HG03521 (cell line): Measurements from ENCODE around the gene SLC52A1.
"Not testable (repeated sequence)": the region's sequence is repeated elsewhere in the genome, so short reads cannot be mapped to it uniquely, and the experiment has no call there.

Experiments used
- ATAC-seq: cut with Tn5 transposase; IDR thresholded peaks from one replicate; pipeline ENCODE4 v1.9.1; 2021; ENCODE audit warnings: mild to moderate bottlenecking, moderate library complexity; ENCODE audit not compliant: unreplicated experiment

The SLC52A1 gene

DNA sequence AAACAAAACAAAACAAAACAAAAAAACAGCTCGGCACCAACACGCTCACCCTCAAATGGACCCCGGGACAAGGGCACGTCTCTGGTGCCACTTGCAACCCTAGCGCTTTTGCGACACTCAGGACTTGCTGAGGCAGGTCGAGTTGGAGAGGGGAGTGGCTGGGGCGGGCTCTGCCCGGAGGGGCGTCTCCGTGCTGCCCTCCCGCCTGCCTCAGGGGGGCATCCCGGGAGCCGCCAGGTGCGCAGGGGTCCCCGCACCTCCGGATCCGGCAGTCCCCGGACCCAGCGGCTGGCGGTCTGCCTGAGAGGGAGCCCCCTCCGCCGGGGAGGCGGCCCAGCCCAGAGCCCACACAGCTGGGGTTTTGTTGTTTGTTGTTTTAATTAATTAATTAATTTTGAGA, at the start of gene SLC52A1:
Gene SLC52A1 (minus strand): TSS at position 112 of the 400 bp plus-strand sequence. CDS start 820 bp downstream, outside the sequence.
- ATAC-seq: no peak

DNA sequence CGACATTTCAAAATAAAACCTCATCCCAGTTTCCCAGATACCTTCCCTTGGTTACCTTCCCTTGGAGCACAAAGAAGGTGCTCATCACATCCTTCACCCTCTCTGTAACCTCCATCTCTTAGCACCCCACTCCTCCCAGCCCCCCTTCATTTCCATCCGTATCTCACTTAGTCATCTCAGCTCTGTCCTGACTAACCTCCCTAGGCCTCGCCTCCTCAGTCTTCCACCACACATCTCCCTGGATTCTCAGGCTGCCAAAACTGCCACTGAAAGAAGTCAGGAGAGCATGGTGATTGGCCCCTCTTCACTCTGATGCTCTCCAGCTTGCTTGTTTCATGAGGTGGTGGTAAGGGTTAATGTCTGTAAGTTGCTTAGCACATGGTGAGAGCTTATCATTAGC, 45.4 kb upstream of the SLC52A1 start:
- no peak for ATAC-seq

DNA sequence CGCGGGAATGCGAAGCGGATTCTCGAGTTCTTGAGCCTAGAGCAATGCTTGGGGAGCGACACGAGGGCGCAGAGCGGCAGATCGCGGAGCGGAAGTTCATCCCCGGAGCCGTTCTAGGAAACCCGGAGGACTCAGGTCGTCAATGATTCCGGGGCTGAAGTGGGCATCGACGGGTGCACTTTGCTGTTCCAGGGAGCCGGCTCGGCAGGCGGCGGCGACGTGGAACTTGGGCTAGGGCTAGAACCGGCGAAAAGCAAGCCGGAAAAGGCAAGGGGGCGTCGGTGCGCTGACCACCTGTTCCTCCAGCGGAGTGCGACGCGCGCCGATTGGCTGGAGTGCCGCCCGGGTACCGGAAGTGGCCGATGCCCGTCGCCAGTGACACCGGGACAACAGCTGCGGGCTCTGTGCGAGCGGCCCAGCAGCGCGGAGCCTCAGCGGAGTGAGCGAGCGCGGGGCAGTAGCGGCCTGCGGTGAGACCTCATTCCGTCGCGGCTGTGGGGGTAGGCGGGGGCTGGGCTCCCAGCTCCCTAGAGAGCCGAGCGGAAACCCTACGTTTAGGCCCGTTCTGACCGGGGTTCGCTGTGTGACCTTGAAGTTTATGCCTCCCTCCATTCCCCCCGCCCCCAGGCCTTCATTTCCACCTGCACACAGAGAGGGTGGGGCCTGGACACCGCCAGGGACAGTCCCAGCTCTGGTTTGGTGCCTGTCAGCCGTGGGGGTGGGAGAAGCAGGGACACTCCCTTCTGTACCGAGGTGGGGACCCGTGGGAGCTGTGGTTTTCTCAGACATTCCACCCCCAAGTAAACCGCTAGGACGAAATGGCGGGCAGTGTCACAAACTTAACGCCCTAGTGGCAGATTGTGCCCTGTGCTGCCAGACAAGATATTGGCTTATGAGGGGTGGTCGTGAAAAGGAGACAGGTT, 43.1 kb upstream of the SLC52A1 start, which contains the start of gene ZFP3:
Gene ZFP3 (plus strand): TSS at position 362 of the 923 bp plus-strand sequence. CDS start 13,038 bp downstream, outside the sequence.
- peak; percentile 76 for ATAC-seq

DNA sequence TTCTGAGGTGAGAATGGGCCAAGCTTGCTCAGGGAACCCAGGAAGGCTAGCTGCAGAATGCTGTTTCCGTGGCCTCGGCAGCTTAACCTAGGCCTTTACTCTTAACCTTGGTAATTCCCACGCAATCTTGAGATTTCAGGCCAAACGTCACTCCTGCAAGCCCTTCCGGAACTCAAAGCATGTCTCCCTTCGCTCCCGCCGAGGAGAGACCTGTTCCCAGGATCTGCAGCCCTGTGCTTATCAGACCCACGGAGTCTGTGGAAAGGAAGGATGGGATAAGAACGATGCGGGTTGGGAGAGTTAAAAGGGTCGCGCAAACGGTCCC, 42.5 kb upstream of the SLC52A1 start:
- ATAC-seq: no peak

DNA sequence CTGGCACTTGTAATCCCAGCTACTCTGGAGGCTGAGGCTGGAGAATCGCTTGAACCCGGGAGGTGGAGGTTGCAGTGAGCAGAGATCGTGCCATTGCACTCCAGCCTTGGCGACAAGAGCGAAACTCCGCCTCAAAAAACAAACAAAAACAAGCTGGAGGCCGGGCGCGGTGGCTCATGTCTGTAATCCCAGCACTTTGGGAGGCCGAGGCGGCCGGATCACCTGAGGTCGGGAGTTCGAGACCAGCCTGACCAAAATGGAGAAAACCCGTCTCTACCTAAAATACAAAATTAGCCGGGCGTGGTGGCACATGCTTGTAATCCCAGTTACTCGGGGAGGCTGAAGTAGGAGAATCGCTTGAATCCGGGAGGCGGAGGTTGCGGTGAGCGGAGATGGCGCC, 42.0 kb upstream of the SLC52A1 start:
- not testable (repeated sequence) for ATAC-seq

DNA sequence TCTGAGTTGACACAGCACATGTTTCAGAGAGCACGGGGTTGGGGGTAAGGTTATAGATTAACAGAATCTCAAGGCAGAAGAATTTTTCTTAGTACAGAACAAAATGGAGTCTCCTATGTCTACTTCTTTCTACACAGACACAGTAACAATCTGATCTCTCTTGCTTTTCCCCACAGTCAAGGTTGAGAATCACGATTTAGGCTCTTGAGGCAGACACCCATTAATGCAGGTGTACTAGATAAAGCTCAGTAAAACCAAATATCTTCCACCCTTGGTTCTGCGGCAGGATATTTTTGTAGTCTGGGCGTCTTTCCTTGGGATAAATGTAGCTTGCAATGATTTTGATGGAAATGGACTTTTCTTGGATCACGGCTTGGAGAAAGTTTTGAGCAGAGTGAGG, 40.2 kb upstream of the SLC52A1 start:
- ATAC-seq: not testable (repeated sequence)

DNA sequence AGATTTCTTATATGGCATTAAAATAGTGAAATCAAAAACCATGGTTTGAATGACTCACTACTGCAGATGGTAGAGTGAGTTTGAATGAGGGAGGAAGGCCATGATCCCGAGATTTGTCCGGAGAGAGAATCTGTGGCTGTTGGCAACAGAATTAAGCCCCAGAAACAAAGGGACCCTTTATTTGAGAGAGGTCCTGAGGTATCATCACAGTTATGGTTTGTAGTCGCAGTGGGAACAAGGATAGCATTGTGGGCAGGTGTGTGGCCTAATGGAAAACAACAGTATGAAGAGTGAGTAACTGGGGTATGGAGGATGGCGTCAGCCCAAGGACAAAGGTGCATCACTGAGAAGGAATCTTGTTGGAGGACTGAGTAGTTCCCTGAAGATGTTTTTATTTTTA, 34.5 kb upstream of the SLC52A1 start:
- no peak for ATAC-seq

DNA sequence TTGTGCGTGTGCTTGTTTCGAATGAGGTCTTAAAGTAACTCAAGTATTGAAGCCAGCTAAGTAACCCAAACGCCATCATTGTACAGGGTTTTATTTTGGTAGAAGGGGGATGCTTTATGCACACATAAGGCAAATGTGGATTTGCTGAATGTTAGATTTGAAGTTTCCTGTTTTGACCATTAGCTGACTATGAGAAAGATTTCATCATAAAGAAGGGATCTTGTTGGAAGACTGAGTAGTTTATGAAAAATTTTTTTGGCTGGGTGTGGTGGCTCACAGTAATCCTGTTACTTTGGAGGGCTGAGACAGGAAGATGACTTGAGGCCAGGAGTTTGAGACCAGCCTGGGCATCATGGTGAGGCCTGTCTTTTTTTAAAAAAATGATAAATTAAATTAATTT, 33.0 kb upstream of the SLC52A1 start:
- ATAC-seq: no peak

DNA sequence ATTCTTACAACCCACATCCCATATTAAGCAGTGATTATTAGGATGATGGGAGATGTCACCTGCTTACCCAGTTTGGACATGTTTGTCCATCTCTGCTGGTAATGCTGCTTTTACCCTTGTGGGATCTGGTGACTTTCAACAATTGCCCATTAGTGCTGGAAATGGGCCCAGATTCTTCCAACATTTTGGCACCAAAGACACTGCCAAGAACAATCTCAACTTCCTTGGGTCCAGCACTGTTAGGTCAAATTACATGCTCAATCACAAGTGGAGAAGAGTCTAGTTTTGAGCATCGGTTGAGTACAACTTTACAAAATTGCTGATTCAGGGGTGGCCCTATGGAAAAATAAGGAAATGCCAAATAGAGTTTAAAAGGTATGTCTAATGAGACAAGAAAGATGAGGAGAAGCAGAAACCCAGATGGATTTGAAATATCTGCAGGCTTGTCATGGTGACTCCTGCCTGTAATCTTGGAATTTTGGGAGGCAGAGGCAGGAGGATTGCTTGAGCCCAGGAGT, 30.1 kb upstream of the SLC52A1 start:
- no peak for ATAC-seq

DNA sequence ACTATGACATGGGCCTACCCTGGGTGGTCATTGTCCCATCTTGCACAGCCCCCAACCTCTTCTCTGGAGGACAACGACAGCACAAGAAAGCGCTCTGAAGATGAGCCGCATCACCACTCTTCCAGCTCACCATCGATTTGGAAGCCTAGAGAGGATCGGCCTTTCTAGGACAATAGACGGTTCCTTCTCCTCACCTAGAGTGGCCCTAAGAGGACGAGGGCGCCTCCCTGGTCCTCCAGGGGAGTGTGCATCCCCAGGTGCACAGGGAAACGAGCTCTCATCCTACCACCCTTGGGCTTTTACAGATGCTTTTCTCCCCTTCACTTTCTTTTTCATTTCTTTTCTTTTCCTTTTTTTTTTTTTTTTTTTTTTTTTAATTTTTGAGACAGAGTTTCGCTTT, 20.3 kb upstream of the SLC52A1 start:
- no peak for ATAC-seq

DNA sequence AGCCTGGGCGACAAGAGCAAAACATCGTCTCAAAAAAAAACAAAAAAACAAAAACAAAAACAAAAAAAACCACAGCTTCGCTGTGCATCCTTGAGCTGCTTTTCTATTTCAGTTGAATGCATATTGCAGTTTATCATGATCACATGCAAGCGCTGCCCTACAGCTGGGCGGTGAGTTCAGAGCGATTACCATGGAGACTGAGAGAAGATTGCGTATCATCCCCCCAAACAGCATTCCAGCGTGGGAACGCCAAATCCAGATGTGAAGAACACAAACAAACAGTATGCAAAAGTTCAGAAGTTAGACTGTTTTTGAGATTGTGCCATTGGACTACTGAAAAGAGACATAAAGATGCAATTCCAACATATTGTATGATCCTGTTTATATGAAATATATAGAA, 15.1 kb upstream of the SLC52A1 start:
- ATAC-seq: no peak

DNA sequence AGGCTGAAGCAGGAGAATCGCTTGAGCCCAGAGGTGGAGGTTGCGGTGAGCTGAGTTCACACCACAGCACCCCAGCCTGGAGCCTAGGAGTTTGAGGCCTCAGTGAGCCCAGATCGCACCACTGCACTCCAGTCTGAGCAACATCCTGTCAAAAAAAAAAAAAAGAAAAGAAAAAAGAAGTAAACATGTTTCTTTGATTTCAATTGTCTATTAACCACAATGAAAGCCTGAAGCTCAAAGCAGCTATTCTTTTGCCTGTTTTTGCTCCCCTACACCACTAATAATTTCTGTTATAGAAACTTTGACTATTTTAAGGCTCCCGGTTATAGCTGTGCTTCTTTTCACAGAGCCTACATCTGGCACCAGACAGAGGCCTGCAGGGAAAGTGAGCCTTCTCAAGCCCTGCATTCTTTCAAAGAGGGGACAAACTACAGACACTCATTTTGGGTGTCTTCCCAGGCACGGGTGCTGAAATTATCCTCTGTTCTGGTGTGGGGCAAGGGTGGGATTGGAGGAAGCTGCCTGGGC, 14.2 kb upstream of the SLC52A1 start:
- ATAC-seq: no peak

DNA sequence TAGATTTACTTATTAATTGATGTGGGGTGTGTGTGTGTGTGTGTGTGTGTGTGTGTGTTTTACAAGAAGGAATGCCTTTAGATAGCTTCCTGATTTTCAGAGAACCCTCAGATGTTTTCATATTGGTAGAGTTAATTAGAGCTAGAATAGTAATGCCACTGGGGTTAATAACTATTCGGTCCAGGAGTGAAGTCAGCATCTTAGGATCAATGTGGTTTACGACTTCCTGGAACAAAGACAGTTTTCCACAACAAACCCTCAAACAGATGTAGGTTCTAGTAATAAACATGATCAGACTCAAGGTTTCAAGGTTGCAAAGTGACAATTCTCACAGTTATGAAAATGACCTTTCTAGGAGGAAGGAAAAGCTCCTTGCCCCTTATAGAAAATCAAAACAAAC, 12.2 kb upstream of the SLC52A1 start:
- no peak for ATAC-seq

DNA sequence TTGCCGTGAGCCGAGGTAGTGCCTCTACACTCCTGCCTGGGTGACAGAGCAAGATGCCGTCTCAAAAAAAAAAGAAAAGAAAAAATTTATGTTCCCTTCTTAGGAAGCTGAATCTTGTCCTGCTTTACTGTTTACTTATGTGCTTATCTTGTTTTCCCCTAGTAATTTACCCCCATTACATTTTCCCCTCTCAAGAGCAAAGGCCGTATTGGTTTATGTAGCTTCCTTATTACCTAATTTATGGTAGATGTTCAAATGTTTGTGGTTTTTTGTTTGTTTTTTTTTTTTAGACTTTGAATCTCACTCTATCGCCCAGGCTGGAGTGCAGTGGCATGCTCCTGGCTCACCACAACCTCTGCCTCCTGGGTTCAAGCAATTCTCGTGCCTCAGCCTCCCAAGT, 10.3 kb upstream of the SLC52A1 start:
- ATAC-seq: no peak

DNA sequence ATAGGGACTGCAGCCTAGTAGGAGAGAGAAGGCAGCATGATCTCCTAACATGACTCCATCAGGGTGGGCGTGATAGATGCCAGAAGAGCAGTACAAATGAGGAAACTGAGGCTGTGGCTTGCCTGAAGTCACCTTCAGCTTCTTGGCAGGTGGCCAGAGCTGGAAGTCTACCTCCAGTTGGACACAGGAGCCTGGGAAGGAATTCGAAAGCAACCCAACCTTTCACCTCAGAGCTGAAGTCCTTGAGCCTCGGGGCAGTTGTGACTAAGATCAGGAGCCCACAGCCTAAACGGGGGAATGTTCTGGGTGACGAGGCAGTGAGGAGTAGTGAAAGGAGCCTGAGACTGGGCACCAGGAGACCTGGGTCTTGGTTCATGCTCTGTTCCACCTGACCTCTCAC, 9.4 kb upstream of the SLC52A1 start:
- no peak for ATAC-seq

DNA sequence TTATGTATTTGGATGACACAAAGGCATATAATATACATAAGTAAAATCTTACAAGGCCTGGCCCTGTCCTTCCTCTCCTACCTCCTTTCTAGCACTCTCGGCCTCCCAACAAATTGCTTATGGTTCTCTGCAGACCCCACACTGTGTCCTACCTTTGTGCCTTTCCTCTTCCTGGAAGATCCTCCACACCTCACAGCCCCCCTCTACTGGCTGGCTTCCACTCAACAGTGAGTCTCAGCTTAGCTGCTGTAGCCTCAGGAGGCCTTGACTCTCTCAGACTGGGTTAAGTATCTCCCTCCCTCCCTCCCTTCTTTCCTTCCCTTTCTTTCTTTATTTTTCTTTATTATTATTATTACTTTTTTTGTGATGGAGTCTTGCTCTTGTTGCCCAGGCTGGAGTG, 8.3 kb upstream of the SLC52A1 start:
- ATAC-seq: no peak

DNA sequence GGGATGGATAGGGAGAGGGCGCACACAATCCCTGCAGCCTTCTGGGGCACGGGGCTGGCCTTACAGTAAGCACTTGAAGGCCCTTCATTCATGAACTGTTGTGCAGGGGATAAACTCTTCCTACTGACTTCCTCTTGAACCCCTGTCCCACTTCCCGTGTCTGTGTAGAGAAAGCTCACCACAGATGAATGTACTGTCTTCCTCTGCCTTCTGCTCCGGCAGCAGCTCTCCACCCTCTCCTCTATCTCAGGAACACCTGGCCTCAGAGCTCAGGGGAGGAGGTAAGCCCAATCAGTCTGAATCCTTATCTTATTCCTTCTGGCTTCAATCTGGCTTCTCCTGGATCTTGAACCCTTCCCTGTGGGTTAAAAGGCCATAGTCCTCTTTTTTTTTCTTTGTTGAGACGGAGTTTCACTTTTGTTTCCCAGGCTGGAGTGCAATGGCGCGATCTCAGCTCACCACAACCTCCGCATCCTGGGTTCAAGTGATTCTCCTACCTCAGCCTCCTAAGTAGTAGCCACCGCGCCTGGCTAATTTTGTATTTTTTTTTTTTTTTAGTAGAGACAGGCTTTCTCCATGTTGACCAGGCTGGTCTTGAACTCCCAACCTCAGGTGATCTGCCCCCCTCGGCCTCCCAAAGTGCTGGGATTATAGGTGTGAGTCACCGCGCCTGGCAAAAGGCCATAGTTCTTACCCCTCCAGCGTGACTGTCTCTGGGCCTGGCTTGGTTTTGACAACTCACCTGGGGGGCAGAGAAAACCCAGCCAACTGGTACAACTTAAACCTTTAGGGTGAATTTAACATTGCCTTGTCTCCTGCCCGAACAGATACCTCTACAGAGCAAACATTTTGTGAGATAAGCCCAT, 7.2 kb upstream of the SLC52A1 start:
- ATAC-seq: no peak

DNA sequence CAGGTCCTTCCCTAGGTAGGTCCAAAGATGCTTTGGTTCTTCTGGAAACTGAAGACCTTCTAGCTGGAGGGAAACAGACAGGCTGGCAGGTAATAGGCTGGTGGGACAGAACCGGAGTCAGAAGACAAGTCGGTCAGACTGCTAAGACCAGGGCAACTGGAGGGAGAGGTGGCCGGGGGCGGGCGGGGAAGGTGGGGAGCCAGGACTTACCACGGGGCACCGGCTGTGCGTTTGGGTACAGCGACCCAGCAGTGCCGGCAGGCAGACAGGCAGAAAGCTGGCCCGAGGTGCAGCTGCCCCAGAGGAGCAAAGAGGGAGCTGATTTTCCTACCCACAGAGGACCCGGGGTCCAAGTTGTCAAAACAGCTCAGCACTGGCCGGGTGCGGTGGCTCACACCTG, 575 bp downstream of the SLC52A1 start:
- ATAC-seq: no peak

DNA sequence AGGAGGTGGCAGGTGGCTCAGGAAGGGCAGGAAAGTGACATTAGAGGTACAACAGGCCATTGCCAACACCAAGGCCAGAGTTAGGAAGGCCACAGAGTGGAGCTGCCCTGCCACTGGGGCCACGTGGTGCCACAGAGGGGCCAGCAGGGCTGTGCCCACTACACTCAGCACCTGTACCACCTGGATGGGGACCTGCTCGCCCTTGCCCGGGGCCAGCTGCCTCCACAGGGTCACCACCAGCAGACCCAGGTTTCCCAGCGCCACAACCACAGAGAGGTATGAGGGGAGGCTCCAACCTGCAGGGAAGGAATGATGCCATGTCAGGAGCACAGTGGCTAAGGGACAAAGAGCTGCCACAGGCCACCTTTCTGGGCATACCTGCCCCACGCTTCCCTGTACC, 1.2 kb downstream of the SLC52A1 start:
- no peak for ATAC-seq

DNA sequence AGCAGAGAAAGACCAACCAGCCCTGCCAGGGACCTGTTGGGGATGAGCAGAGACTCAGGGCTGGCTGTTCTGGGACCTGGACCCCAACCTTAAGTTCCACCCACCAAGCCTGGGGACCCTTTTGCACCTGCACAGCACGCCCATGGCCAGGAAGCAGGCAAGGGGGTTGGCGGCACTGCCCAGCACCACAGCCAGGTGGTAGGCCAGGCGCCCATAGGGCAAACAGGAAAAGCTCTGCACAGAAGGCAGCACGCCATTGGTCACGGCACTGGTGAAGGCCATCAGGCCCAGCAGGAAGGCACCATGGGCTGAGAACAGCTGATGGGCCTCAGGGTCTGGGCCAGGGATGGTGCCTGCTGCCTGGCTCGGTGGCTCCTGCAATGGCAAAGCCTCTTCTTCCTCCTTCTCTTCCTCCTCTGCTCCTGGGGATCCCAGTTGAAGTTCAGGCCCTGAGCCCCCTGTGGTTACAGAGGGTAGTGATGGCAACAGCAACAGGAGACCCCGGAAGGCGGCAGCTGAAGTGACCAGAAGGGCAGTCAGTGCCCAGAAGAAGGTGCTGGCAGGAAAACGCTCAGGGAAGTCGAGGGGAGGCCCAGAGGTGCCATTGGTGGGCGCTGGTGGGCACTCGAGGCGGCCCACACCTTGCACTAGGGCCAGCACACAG, 1.7 kb downstream of the SLC52A1 start:
- ATAC-seq: no peak

DNA sequence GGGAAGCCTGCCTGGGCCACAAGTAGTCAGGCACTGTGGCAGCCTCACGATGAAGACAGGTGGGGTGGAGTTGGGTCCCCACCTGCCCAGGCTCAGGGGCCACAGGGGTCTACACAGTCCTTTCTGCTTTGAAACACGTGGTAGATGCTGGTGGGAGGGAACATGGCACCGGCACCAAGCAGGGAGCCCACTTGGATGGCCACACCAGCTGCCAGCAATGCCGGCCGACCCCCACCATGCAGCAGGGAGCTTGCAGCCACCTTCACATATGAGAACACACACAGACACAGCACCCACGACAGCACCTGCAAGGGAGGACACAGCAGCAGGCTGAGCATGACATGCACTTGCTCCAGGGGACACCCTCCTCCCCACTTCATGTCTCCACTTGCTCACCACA, 2.4 kb downstream of the SLC52A1 start:
- no peak for ATAC-seq
